Chondrocyte (in vitro differentiated cells): ENCODE measurements around the gene SND1. TPM values are rescaled to one million over a fixed set of nuclear protein-coding genes. Genes with fewer than 3 reads are reported as not detected.
"Not testable (repeated sequence)": the region's sequence is repeated elsewhere in the genome, so short reads cannot be mapped to it uniquely, and the experiment has no call there.

ENCODE experiments used
- DNase-seq: peaks from one replicate; pipeline ENCODE4 v3.0.0; 2021; ENCODE audit warnings: mixed read lengths, low spot score
- H3K27ac Mint-ChIP-seq: one replicate; pipeline ENCODE4 v1.8.0; 2021; ENCODE audit warnings: mild to moderate bottlenecking, moderate library complexity, mixed read lengths; ENCODE audit not compliant: unreplicated experiment
- H3K27me3 Mint-ChIP-seq: 2 replicates; pipeline ENCODE4 v1.8.0; 2021; ENCODE audit warnings: low read depth, mixed read lengths
- H3K36me3 Mint-ChIP-seq: 2 replicates; pipeline ENCODE4 v1.8.0; 2021; ENCODE audit warnings: low read depth, mixed read lengths
- H3K4me1 Mint-ChIP-seq: 2 replicates; pipeline ENCODE4 v1.8.0; 2021; ENCODE audit warnings: low read depth, mild to moderate bottlenecking, mixed read lengths
- H3K4me3 Mint-ChIP-seq: one replicate; pipeline ENCODE4 v1.8.0; 2021; ENCODE audit warnings: mild to moderate bottlenecking, moderate library complexity, mixed read lengths; ENCODE audit not compliant: unreplicated experiment
- H3K9me3 Mint-ChIP-seq: 2 replicates; pipeline ENCODE4 v1.8.0; 2021; ENCODE audit warnings: low read depth, mixed read lengths
- CTCF ChIP-seq: fragments of 200-600 bp; sonication (generic); IDR thresholded peaks from 2 replicates; pipeline ENCODE4 v1.5.0; 2021; ENCODE audit warnings: antibody characterized with exemption, mild to moderate bottlenecking, moderate library complexity
- total RNA-seq: library from RNA; stranded (reverse); gene quantifications from 3 replicates; pipeline ENCODE4 v1.2.1, GENCODE V29; 2021

SND1 gene
- total RNA-seq, 1 donor from 2014 or later: 229 TPM

GRCh38 chr7:127673902-127674301 lies 21.9 kb downstream of the SND1 start:
- no peaks in the 10 kb centered on the region for H3K9me3 Mint-ChIP-seq
- DNase-seq: no peak
- no peak for TF ChIP-seq CTCF
- no peak overlapping the region for H3K4me3 Mint-ChIP-seq
- peaks cover 40% of the 10 kb centered on the region for H3K4me1 Mint-ChIP-seq
- H3K27me3 Mint-ChIP-seq: no peaks in the 10 kb centered on the region
- peaks cover 7% of the 10 kb centered on the region for H3K36me3 Mint-ChIP-seq
- peak overlapping the region; percentile 73 for H3K27ac Mint-ChIP-seq

DNA sequence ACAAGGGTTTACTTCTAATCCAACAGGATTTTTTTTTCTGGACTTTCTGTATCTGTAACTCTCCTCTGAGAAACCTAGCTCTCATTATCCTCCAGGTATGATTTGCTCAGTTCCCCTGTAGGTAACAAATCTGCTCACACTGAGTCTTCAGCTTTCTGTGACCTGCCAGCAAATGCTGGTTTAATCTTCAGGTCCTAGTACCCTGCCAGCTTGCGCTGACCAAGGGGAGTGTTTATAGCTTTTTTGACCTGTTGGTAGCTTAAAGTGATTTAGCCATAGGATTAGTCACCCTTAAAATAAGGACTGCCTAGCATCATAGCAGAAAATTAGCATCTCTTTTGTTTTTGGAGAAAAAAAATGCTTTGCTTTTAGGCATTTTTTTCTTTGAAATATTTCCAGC lies 22.4 kb downstream of the SND1 start:
- TF ChIP-seq CTCF: no peak
- H3K9me3 Mint-ChIP-seq: no peaks in the 10 kb centered on the region
- peak overlapping the region; percentile 17 for H3K27ac Mint-ChIP-seq
- peaks cover 42% of the 10 kb centered on the region for H3K4me1 Mint-ChIP-seq
- no peaks in the 10 kb centered on the region for H3K27me3 Mint-ChIP-seq
- H3K4me3 Mint-ChIP-seq: no peak overlapping the region
- no peak for DNase-seq
- peaks cover 5% of the 10 kb centered on the region for H3K36me3 Mint-ChIP-seq

GRCh38 chr7:127674923-127675322 lies 22.9 kb downstream of the SND1 start:
- Mint-ChIP-seq H3K27ac (peak overlapping the region; percentile 12), H3K4me1 (peaks cover 44% of the 10 kb centered on the region)
- not testable (repeated sequence) for H3K27me3 Mint-ChIP-seq, H3K9me3 Mint-ChIP-seq, DNase-seq, H3K4me3 Mint-ChIP-seq, H3K36me3 Mint-ChIP-seq

DNA sequence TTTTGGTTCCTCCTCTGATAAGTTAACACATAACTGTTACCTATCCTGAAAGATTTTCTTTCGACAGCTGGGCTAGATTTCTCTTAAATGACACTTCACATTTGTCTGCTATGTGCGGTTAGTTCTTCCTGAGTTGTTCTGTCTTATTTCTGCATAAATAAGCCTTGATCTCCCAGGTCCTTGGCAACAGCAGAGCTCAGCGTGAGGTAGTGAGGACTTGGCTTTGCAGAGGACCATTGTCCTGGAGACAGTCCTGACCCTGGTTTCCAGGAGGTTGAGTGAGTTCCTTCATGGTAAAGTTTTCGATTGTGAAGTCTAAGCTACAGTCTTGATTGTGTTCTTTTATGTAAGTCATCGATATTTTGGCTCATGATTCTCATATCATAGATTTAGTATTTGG lies 23.7 kb downstream of the SND1 start:
- H3K9me3 Mint-ChIP-seq: peaks cover 2% of the 10 kb centered on the region
- H3K36me3 Mint-ChIP-seq: peaks cover 5% of the 10 kb centered on the region
- H3K4me3 Mint-ChIP-seq: no peak overlapping the region
- no peak overlapping the region for H3K27ac Mint-ChIP-seq
- H3K4me1 Mint-ChIP-seq: peaks cover 44% of the 10 kb centered on the region
- DNase-seq: no peak
- TF ChIP-seq CTCF: no peak
- H3K27me3 Mint-ChIP-seq: no peaks in the 10 kb centered on the region

GRCh38 chr7:127677433-127678230 lies 25.6 kb downstream of the SND1 start:
- no peak for TF ChIP-seq CTCF
- no peak overlapping the region for H3K4me3 Mint-ChIP-seq
- no peak overlapping the region for H3K27ac Mint-ChIP-seq
- H3K27me3 Mint-ChIP-seq: no peaks in the 10 kb centered on the region
- DNase-seq: no peak
- peaks cover 5% of the 10 kb centered on the region for H3K36me3 Mint-ChIP-seq
- peaks cover 2% of the 10 kb centered on the region for H3K9me3 Mint-ChIP-seq
- peaks cover 44% of the 10 kb centered on the region for H3K4me1 Mint-ChIP-seq

DNA sequence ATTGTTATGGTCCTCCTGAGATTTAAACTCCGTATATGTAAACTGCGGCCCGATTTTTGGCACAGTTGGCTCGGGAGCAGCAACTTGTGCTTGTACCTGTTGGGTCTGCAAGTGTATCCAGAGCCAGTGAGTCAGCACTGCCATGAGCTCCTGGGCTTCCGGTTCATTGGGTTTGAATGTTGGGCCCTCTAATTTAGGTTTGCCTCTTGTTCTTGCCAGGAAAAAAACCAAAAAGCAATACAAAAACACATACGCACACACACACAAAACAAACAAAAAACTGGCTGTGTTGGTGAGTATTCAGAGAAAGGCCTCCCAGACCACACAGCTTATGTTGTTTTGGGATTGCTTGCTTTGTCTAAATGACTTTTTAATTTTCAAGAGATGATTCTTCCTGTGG lies 26.3 kb downstream of the SND1 start:
- Mint-ChIP-seq H3K36me3 (peaks cover 5% of the 10 kb centered on the region), H3K9me3 (peaks cover 2% of the 10 kb centered on the region), H3K27ac (peak overlapping the region; percentile 83), H3K27me3 (no peaks in the 10 kb centered on the region), H3K4me3 (no peak overlapping the region), H3K4me1 (peaks cover 44% of the 10 kb centered on the region)
- DNase-seq: no peak
- TF ChIP-seq CTCF: no peak
